Measurements from ENCODE around the gene GCLC.

Gene GCLC

DNA sequence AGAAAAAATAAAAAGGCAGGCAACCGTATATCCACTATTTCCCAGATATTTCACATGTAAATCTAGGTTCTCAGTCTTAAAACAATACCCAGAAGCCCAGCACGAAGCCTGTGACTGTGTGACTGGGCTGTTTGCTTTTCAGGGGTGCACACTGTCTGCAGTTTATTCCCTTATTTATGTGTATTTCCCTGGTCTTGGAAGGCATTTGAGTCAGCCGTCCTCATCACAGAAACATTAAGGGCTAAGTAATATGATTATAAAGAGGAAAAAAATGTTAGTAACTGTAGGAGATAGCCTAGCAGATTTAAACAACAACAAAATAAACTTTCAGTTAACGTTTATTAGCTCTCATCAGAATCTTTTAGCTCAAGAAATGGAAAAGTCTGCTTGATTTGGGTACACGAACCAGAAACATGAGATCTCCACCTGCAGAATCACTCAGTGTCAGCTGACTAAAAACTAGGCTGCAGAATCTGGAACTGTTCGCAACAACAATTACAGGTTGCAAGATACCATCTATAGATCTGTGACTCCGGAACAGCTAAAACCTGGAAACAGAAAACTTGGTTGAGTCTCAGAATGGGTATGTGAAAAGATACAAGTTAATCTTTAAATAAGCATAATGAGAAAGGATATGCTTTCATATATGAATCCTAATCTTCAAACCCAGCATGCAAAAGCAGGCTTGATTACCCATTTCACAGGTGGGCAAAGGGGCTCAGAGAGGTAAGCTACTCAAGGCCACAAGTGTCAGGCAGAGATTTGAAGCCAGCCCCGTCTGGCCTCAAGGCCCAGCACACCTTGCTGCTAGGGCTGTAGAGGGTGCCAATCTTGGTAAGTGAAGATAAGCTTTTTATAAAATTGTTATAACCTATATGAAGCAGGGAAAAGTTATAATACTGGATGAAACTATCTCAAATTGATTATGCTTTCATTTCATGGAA, 21.1 kb downstream of the GCLC start:
- no peak for DNase-seq

DNA sequence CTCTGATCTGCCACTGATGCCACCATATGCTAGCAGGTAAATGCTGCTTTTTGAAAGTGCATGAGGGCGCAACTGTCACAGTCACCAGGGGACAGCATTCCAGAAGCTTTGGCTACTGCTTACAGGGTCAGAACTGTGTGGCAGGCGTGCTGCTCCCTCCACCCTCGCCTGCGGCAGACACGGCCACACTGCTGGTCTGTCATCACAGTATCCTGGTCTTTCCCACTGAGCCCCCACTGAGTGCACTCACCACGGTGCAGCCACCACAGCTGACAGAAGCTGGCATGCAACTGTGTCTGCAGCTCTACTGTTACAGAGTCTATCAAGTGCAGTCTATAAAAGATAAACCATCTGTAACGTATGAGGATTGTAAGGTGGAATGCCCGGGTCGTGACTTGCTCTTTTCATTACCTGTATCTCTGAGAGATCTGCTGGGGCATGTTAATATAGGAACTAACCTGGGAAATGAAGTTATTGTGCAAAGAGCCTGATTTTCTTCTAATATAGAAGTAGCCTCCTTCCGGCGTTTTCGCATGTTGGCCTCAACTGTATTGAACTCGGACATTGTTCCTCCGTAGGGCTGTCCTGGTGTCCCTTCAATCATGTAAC, 24.5 kb downstream of the GCLC start:
- no peak for DNase-seq

DNA sequence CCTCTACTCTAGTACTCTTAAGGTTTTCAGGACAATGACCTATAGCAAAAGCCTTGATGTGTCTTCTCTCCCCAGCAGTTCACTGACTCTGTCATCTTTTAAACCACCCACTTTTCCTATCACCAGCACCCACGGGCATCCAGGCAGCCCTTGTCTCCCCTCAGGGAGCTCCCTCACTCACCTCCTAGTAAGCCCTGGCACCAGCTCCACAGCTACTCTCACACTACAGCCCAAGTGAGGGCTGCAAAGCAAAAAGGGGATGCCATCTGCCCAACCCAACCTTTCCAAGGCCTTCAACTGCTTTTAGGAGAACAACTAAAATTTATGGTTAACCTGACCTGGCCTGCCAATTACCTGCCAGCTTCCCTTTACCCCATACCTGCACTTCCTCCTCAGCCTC, 26.0 kb downstream of the GCLC start:
- no peak for DNase-seq

DNA sequence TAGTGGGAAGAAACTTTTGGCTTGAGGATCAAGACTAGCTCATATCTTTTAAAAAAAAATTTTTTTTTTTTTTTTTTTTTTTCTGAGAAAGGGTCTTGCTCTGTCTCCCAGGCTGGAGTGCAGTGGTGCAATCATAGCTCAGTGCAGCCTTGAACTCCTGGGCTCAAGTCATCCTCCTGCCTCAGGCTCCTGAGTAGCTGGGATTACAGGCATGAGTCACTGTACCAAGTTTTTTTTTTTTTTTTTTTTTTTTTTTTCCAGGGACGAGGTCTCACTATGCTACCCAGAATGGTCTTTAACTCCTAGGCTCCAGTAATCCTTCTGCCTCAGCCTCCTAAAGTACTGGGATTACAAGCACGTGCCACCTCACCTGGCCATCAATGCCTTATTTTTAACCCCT, 27.9 kb downstream of the GCLC start:
- no peak for DNase-seq

DNA sequence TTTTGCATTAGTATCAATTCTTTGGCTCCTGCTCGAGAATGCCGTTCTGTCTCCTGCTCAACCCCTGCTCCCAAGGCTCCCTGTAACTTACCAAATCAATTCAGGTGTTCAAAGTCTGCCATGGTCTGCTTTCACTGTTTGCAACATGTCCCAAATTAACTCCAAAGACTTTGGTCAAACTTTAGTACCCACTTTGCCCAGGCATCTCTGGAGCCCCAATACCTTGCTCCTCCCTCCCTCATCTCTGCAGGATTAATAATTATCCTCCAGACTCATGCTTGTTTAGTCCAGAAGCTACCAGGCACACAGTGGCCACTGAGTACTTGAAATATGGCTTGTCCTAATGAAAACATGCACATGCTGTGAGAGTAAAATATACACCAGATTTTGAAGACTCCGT, 30.2 kb downstream of the GCLC start:
- DNase-seq: no peak

- no peak for DNase-seq
Measured at GRCh38 chr6:53513519-53513966, 31.4 kb downstream of the GCLC start.

DNA sequence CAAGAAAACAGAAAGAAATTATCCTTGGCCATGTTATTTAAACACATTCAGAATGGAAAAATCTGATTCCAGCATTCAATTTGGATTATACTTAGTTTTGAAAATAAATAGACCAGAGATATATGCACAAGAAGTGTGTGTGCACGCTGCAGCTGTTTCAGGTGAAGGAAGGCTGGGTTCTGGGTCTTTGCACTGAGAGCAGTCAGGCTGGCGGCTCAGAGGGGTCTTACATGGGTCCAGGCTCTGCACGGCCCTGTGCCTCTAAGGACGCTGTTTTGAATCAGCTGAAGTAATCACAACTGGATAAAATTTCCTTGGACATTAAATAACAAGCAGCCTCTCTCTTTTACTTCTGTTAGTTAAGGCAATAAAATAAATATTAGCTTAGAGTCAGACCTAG, 31.8 kb downstream of the GCLC start:
- DNase-seq: no peak

- DNase-seq: no peak
Measured at GRCh38 chr6:53512626-53513025, 32.3 kb downstream of the GCLC start.

DNA sequence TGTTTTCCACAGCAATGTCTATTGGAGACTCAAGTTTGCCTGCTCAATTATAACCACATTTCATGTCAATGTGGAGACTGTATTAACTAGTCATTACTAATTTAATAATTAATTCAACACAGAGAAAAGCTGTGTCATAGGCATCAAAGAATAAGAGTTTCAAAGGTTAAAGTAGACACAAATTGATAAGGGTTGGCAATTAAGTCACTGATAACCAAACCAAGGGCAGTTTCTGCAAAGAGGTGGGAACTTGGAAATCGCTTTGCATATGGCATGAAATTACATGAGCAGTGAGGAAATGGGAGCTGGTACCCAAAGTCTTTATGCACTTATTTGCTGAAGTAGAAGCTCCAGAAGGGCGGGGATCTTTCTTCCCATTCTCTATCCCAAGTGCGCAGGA, 34.2 kb downstream of the GCLC start:
- no peak for DNase-seq

DNA sequence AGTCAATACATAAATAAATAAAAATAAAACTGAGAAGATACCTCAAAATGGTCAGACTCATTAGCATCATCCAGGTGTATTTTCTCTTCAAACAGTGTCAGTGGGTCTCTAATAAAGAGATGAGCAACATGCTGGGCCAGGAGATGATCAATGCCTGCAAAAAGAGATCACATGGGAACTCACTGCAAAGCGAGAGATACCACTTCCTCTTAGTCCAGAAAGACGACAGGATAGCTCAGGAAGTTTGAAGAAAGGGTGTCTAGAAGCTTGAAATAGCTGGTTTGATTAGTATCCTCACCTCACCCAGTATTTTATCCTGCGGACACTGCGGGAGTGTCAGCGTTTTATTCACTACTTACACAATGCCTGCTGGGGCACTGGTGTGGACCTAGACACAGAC, 38.0 kb downstream of the GCLC start:
- no peak for DNase-seq

- DNase-seq: no peak
Measured at GRCh38 chr6:53504512-53504911, 40.4 kb downstream of the GCLC start.

DNA sequence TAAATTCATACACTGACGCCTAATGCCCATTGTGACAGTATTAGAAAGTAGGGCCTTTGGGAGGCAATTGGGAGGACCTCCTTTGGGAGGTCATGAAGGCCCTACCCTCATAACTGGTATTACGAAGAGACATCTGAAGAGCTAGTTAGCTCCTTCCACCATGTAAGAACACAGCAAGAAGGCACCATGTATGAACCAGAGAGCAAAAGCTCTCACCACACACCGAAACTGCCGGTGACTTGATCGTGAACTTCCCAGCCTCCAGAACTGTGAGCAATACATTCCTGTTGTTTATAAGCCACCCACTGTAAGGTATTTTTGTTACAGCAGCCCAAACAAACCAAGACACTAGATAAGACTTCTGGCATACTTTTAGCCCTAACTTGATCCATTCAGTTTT, 41.8 kb downstream of the GCLC start:
- no peak for DNase-seq

DNA sequence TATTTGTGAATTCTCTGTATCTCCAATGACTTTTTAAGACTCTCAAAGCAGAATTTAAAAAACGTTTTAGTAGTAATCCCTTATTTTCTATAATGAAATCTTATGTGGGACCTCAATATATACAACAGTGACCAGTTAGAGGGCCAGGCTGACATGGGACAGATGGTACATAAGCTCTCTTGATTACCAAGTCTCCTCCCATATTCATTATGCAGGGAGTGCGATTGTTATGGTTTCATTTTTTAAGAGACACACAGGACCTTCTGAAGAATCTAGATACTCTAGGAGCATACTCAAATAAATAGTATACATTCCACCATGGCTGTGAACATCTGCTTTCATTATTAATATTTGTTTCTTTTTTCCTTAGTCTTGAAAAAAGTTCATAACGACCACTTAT, 43.5 kb downstream of the GCLC start:
- no peak for DNase-seq

- no peak for DNase-seq
Measured at GRCh38 chr6:53500095-53500494, 44.8 kb downstream of the GCLC start.

DNA sequence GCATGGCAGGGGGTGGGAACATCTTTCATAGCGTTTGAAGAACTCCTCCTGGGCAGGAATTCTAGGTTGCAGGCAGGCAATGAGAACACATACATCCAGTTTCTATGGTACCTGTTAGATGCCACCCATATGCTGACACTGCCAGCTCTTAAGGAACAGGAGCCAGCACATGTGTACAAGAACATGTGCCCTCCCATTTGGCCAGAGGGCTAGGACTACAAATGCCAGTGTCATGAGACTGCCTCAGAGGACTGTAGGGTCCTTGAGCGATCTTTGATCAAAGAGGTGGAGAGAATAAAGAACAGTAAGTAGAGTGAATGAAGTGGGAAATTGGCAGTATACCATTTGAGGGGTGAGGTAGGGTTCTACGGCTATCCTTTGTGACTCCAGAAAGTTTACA, 45.8 kb downstream of the GCLC start:
- no peak for DNase-seq

- DNase-seq: no peak
Measured at GRCh38 chr6:53498649-53499048, 46.3 kb downstream of the GCLC start.

GRCh38 chr6:53497905-53498304, 47.0 kb downstream of the GCLC start:
- no peak for DNase-seq

- DNase-seq: no peak
Measured at GRCh38 chr6:53496797-53497375, 48.0 kb downstream of the GCLC start.

- no peak for DNase-seq
Measured at GRCh38 chr6:53495506-53496499, 49.1 kb downstream of the GCLC start.

- no peak for DNase-seq
Measured at GRCh38 chr6:53494076-53494475, 50.8 kb downstream of the GCLC start.

DNA sequence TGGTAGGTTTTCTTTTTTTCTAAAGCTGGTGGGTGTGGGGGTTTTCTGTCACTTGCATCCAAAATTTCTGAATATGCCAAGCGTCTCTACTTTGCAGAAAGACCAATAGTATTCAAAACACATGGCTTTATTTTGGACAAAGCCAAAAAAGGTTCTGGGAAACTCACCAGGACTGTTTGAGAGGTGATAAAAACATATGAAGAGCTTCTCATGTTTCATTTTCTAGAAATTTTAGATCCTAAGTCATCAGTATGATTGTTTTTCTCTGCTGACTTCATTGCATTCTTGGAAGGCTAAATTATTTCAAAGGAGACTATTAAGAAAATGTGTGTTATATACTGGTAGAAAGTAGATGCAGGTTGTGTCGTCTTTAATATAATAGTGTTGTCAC, 51.3 kb downstream of the GCLC start:
- no peak for DNase-seq

GRCh38 chr6:53492860-53493634, 51.9 kb downstream of the GCLC start:
- DNase-seq: peak; percentile 73 to 79

All from NCI-H526 (cell line).